NCI-H1417 treated with DMSO at 0.1 percent for 48 hours (cell line): ENCODE measurements around the gene HADHB.

Experiments
- DNase-seq: peaks from one replicate; lab custom pipeline; 2025; lab: John Stamatoyannopoulos, UW

HADHB gene

GRCh38 chr2:26244309-26245230 is at the start of gene HADHB, which contains the start of gene HADHA:
Gene HADHB (plus strand): TSS chr2:26244939. CDS start chr2:26254255, 9,316 bp downstream.
Gene HADHA (minus strand): TSS chr2:26244632. CDS start chr2:26244596, 36 bp downstream.
- peak; percentile 65 for DNase-seq

DNA sequence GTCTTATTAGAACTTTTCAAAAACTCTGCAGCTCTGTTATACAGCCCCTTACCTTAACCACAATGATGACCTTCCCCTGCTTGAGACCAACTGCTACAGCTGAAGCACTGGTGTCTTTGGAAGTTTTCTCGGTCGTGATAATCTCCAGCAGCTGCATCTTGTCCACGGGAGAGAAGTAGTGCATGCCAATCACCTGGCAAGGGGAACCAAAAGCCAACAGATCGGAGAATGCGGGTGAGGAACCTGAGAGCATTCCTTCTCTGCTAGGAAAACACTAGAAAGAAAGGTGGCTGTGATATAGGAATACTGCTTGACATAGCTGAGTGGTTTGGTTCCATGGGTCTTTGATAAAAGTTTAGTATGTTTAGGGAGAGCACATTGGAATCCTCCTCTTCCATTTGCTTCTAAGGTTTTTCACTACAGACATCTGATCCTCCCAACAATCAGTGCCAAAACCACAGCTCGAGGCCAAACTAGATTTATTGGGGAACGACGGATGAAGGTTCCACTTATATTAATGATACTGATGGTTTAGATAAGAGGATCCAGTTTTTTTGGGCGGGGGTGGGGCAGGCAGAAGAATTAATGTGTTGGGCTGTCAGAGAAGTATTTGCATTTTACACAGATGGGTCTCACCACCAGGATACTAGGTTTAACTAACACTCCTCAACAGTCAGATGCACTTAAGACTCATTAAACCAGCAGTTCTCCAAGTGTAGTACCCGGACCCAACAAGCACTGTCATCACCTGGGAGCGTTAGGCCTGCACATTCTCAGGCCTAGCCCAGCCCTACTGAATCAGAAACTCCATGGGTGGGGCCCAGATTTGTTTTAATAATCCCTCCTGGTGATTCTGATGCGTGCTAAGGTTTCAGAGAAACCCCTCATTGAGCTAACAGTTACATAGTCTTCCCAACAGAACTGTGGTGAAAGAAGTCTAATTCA is 49.4 kb upstream of the HADHB start:
- no peak for DNase-seq

- no peak for DNase-seq
Measured at GRCh38 chr2:26196683-26197418, 47.9 kb upstream of the HADHB start.

DNA sequence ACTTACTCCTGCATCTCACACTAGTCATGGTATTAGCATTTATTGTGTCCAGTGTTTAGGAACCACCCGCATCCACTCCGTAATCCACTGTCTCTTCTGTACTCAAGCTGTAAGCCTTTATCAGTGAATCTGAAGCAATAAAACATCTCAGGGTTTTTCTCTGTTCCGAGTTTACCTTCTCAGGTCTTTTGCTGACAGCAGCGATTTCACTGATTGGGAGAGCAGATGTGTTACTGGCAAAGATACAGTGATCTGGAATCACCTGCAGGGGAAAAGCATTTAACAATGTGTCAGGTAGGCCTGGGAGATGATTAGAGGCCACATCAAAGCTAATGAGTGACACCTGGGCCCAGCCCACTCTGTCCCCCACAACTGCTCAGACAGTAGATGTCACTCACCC is 47.2 kb upstream of the HADHB start:
- DNase-seq, result no peak

DNA sequence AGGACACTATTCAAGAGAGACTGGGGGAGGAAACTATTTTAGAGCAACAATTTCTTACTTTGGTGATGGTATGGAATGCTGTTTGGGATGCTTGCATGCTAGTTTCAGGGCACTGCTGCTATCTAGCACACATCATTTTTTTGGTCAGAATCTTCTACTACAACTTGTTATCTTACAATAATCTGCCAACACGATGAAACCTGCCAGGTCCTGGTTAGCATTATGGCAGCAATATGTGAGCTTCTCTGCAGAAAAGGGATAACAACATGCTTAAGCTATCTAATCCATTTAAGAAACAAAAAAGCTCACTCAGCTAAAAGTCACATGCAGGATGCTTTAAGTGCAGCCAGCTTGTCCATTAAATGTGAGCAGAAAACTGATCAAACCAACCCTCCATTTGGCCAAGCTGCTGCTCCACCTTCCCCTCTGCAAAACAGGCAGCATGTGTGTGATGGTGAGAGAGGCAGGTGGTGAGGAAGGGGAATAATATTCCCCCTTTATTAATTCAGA is 41.7 kb upstream of the HADHB start:
- DNase-seq, result no peak

- no peak for DNase-seq
Measured at GRCh38 chr2:26203906-26204305, 40.8 kb upstream of the HADHB start.

- no peak for DNase-seq
Measured at GRCh38 chr2:26212011-26212410, 32.7 kb upstream of the HADHB start.

DNA sequence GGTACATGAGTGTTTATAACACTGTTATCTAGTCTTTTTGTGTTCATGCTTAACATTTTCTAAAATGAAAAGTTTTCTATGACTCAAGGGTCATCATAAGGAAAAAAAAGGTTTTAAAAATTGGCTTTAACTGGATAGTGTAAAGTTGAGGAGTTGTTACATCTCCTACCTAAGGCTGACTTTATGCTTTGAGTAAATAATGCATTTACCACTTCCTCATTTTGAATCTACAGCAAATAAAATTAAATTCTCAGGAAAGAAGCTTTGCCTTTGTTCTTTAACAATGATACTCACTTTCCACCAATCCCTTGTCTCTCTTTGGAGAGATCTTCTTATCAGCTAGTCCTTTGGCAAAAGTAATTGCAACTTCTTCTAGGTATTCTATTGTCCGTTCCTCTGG is 30.0 kb upstream of the HADHB start:
- no peak for DNase-seq

DNA sequence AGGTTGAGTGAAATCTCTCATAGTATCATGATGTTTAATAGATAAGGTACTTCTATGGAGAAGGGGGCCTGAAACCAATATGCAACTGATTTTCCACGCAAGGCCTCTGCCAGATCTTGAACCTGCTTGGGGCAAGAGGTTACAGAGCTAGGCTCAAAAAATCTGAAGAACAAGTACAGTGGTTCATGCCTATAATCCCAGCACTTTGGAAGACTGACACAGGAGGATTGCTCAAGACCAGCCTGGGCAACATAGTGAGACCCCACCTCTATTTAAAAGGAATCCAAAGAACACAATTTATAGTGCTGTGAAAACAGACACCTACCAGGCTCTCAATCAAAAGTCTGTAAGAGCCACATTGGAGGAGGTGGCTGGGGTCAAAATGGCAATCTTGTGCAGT is 28.9 kb upstream of the HADHB start:
- DNase-seq, result no peak

DNA sequence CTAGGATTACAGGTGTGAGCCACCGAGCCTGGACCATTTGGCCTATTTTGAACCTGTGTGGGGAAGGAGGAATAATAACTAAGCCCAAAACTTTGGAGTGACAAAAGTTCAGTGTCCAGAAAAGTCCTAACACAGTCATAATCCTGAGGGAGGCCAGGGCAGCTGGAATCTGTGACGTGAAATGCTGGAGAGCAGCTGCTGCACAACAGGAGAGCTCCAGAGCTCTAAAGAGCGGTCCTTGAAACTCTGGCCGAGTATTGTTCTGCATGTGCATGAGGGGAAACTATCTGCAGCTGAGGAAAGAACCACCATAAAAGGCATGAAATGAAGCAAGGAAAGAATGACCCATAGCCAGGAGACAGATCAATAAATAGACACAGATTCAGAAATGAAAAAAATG is 28.2 kb upstream of the HADHB start:
- DNase-seq, result no peak

GRCh38 chr2:26217720-26218119 is 27.0 kb upstream of the HADHB start:
- no peak for DNase-seq

DNA sequence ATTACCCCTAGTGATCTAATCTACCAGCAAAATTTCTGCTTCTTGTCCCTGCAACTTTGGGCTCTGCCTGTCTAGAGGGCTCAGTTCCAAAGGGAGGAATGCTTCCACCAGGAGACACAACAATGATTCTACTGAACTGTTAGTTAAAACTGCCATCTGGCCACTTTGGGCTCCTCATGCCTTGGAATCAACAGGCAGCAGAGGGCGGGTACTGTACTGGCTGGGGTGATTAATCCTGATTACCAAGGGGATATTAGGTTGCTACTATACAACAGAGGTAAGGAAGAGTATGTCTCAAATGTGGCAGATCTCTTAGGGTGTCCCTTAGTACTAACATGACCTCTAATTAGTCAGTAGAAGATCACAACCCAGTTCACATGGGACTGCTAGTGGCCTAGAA is 21.7 kb upstream of the HADHB start:
- DNase-seq, result no peak

GRCh38 chr2:26224095-26224494 is 20.6 kb upstream of the HADHB start:
- no peak for DNase-seq

DNA sequence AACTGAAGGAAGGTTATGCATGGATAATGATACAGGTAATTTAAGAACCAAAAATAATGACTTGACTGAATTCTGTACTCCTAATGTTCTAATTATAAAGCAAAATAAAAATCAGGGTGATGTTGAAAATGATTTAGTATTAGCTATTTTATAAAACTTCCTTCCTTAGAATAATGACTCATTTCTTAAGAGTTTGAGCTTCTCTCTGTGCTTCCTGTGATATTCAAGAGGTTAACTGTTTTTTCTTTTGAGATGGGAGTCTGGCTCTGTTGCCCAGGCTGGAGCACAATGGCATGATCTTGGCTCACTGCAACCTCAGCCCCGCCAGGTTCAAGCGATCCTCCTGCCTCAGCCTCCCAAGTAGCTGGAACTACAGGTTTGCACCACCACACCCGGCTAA is 15.1 kb upstream of the HADHB start:
- no peak for DNase-seq

DNA sequence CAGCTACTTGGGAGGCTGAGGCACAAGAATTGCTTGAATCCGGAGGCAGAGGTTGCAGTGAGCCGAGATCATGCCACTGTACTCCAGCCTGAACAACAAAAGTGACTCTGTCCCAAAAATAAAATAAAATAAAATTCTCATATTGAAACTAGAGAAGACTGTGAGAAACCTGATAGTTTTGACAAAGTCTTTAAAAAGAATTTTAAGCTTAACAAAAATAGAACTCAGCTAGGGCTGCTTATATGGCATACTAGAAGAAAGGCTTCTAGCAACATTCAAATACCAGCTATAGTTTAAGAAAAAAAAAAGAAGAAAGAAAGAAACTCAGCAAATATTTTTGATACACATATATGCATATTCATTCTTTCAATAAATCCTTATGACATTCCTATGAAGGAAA is 13.9 kb upstream of the HADHB start:
- no peak for DNase-seq

DNA sequence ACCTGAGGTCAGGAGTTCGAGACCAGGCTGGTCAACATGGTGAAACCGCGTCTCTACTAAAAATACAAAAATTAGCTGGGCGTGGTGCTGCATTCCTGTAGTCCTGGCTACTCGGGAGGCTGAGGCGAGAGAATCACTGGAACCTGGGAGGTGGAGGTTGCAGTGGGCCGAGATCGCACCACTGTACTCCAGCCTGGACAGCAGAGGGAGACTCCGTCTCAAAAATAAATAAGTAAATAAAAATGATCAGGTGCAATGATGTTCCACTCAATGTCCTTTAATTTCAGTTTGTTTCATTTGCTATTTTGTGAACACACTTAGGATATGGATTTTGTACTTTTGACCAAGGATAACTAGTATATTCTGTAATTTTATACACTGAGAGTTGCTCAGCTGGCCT is 9.7 kb upstream of the HADHB start:
- DNase-seq, result no peak

- DNase-seq, result no peak
Measured at GRCh38 chr2:26237868-26238267, 6.9 kb upstream of the HADHB start.

- no peak for DNase-seq
Measured at GRCh38 chr2:26238311-26238958, 6.3 kb upstream of the HADHB start.

DNA sequence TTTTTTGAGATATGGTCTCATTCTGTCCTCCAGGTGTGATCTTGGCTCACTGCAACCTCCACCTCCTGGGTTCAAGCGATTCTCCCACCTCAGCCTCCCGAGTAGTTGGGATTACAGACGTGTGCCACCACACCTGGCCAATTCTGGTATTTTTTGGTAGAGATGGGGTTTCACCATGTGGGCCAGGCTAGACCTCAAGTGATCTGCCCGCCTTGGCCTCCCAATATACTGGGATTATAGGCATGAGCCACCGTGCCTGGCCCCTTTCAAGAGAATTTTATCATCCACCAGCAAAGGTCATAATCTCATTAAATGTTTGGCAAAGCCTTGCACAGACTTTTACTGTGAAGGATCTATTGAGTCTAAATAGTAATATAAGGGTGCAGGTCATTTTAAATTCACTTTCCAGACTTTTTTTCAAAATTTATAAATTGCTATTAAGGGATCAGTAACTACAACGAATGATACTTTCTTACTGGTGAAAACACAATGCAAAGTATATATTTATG is 2.8 kb upstream of the HADHB start:
- no peak for DNase-seq

DNA sequence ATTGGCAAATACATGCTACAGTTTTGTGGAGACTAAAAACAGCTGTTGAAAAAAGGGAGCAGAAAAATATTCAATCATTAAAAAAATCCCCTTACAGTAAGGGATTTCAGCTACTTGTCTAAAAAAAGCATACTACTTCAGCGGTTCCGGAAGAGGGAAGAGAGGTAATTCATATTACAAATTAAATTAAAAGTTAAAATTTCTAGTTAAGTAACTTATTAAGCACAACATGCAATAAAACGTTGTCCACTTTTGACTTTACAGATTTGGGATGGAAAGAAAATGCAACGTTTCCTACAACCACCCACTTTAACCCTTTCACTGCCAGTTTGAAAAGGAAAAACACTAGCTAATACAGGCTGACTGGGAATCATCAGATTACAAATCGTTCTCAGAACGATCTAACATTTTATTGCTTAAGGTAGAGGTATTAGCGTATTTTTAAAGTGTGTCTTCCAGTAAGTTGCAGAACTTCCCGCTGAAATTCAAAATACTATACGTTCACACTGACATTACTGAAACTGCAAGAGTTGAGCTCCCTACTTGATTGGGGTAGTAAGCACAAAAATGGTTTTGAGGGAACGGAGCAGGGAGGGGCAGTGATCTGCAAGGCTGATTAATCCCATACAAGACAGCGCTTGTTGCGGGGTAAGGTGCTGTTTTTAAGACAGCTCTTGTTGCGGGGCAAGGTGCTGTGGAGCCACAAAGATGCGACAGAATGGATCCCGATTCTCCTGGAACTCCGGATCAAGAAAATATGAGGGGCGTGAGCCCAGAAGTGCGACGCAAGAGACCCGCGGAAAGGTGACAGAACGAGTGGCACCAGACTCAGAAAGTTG is 1.1 kb upstream of the HADHB start:
- DNase-seq, result no peak
